Subcutaneous abdominal adipose tissue (tissue), 5 donors: ENCODE data around the gene RFK.

Experiments
- H3K27ac ChIP-seq: one replicate; pipeline ENCODE4 v1.7.0; 2013; ENCODE audit warnings: low read depth, mild to moderate bottlenecking, inconsistent platforms, low read length, moderate library complexity
- H3K27me3 ChIP-seq, 5 donors: one replicate each; pipeline ENCODE4 v1.7.0; 2013; ENCODE audit warnings: low read length in 5 of 5, inconsistent platforms in 1 of 5; ENCODE audit not compliant: control insufficient read depth in 5 of 5, insufficient read depth in 4 of 5
- H3K36me3 ChIP-seq, 5 donors: one replicate each; pipeline ENCODE4 v1.7.0; 2013; ENCODE audit warnings: low read length in 5 of 5; ENCODE audit not compliant: control insufficient read depth in 5 of 5, insufficient read depth in 5 of 5
- H3K4me1 ChIP-seq, 5 donors: one replicate each; pipeline ENCODE4 v1.7.0; 2013; ENCODE audit warnings: low read length in 5 of 5, mild to moderate bottlenecking in 3 of 5, moderate library complexity in 1 of 5; ENCODE audit not compliant: control insufficient read depth in 5 of 5, insufficient read depth in 5 of 5
- H3K4me3 ChIP-seq, 5 donors: one replicate each; pipeline ENCODE4 v1.7.0; 2013; ENCODE audit warnings: low read length in 5 of 5, low read depth in 1 of 5
- H3K9ac ChIP-seq, 5 donors: one replicate each; pipeline ENCODE4 v1.7.0; 2013; ENCODE audit warnings: low read length in 5 of 5, mild to moderate bottlenecking in 4 of 5, moderate library complexity in 3 of 5
- H3K9me3 ChIP-seq, 5 donors: one replicate each; pipeline ENCODE4 v1.7.0; 2013; ENCODE audit warnings: low read length in 5 of 5; ENCODE audit not compliant: control insufficient read depth in 5 of 5
- donor health status: healthy.
- donor health status: healthy.
- donor health status: healthy.
- donor health status: healthy.
- donor health status: healthy.

Gene RFK

GRCh38 chr9:76426807-76427419, 32.7 kb upstream of the RFK start:
- peaks cover 0 to 3% (median 0%) of the 10 kb centered on the region in 5 donors for H3K4me1 ChIP-seq
- H3K36me3 ChIP-seq: no peaks in the 10 kb centered on the region
- H3K9ac ChIP-seq: no peak overlapping the region
- no peak overlapping the region for H3K27ac ChIP-seq
- H3K4me3 ChIP-seq: no peak overlapping the region
- H3K27me3 ChIP-seq: no peaks in the 10 kb centered on the region
- H3K9me3 ChIP-seq: no peaks in the 10 kb centered on the region

- Histone ChIP-seq H3K4me3 (no peak overlapping the region), H3K4me1 (no peaks in the 10 kb centered on the region), H3K9me3 (no peaks in the 10 kb centered on the region), H3K9ac (no peak overlapping the region), H3K27ac (no peak overlapping the region), H3K27me3 (no peaks in the 10 kb centered on the region), H3K36me3 (no peaks in the 10 kb centered on the region)
Observed at GRCh38 chr9:76425677-76426453, 31.6 kb upstream of the RFK start.

GRCh38 chr9:76424491-76424890, 30.3 kb upstream of the RFK start:
- Histone ChIP-seq H3K9ac (no peak overlapping the region), H3K4me1 (no peaks in the 10 kb centered on the region), H3K27ac (no peak overlapping the region), H3K27me3 (no peaks in the 10 kb centered on the region), H3K4me3 (no peak overlapping the region), H3K36me3 (no peaks in the 10 kb centered on the region), H3K9me3 (no peaks in the 10 kb centered on the region)

GRCh38 chr9:76423216-76424177, 29.3 kb upstream of the RFK start:
- H3K9me3 ChIP-seq: no peaks in the 10 kb centered on the region
- H3K36me3 ChIP-seq: no peaks in the 10 kb centered on the region
- H3K4me3 ChIP-seq: no peak overlapping the region

GRCh38 chr9:76419782-76420380, 25.7 kb upstream of the RFK start:
- H3K27me3 ChIP-seq: no peaks in the 10 kb centered on the region
- H3K4me3 ChIP-seq: no peak overlapping the region
- H3K9me3 ChIP-seq: no peaks in the 10 kb centered on the region
- H3K36me3 ChIP-seq: no peaks in the 10 kb centered on the region
- H3K27ac ChIP-seq: no peak overlapping the region
- H3K9ac ChIP-seq: no peak overlapping the region
- peaks cover 0 to 5% (median 0%) of the 10 kb centered on the region in 5 donors for H3K4me1 ChIP-seq

More at GRCh38 chr9:76423216-76424177, 29.3 kb upstream of the RFK start:
- Histone ChIP-seq H3K4me1 (no peaks in the 10 kb centered on the region), H3K27me3 (no peaks in the 10 kb centered on the region), H3K9ac (no peak overlapping the region), H3K27ac (no peak overlapping the region)

- peaks cover 0 to 3% (median 0%) of the 10 kb centered on the region in 5 donors for H3K9me3 ChIP-seq
- H3K36me3 ChIP-seq: no peaks in the 10 kb centered on the region
- peaks cover 0 to 5% (median 0%) of the 10 kb centered on the region in 5 donors for H3K4me1 ChIP-seq
- no peak overlapping the region for H3K4me3 ChIP-seq
- no peaks in the 10 kb centered on the region for H3K27me3 ChIP-seq
- H3K9ac ChIP-seq: no peak overlapping the region
- no peak overlapping the region for H3K27ac ChIP-seq
Observed at GRCh38 chr9:76417394-76417793, 23.2 kb upstream of the RFK start.

- H3K27ac ChIP-seq: no peak overlapping the region
- no peaks in the 10 kb centered on the region for H3K27me3 ChIP-seq
- H3K36me3 ChIP-seq: no peaks in the 10 kb centered on the region
- H3K9ac ChIP-seq: no peak overlapping the region
- peaks cover 0 to 5% (median 0%) of the 10 kb centered on the region in 5 donors for H3K4me1 ChIP-seq
- no peak overlapping the region for H3K4me3 ChIP-seq
- H3K9me3 ChIP-seq: peaks cover 0 to 3% (median 0%) of the 10 kb centered on the region in 5 donors
Observed at GRCh38 chr9:76415731-76416130, 21.5 kb upstream of the RFK start.

- Histone ChIP-seq H3K9ac (no peak overlapping the region), H3K36me3 (no peaks in the 10 kb centered on the region), H3K9me3 (peaks cover 0 to 3% (median 0%) of the 10 kb centered on the region in 5 donors), H3K4me1 (peaks cover 0 to 5% (median 0%) of the 10 kb centered on the region in 5 donors), H3K27me3 (no peaks in the 10 kb centered on the region), H3K27ac (no peak overlapping the region), H3K4me3 (no peak overlapping the region)
Observed at GRCh38 chr9:76415154-76415553, 20.9 kb upstream of the RFK start.

GRCh38 chr9:76414661-76415060, 20.4 kb upstream of the RFK start:
- no peak overlapping the region for H3K9ac ChIP-seq
- H3K9me3 ChIP-seq: peaks cover 0 to 3% (median 0%) of the 10 kb centered on the region in 5 donors
- H3K4me3 ChIP-seq: no peak overlapping the region
- H3K27ac ChIP-seq: no peak overlapping the region
- no peaks in the 10 kb centered on the region for H3K36me3 ChIP-seq
- peaks cover 0 to 5% (median 0%) of the 10 kb centered on the region in 5 donors for H3K4me1 ChIP-seq
- no peaks in the 10 kb centered on the region for H3K27me3 ChIP-seq
